ENCODE results near the gene STK32C.
"Not testable (repeated sequence)": the region's sequence is repeated elsewhere in the genome, so short reads cannot be mapped to it uniquely, and the experiment has no call there.

STK32C gene

DNA sequence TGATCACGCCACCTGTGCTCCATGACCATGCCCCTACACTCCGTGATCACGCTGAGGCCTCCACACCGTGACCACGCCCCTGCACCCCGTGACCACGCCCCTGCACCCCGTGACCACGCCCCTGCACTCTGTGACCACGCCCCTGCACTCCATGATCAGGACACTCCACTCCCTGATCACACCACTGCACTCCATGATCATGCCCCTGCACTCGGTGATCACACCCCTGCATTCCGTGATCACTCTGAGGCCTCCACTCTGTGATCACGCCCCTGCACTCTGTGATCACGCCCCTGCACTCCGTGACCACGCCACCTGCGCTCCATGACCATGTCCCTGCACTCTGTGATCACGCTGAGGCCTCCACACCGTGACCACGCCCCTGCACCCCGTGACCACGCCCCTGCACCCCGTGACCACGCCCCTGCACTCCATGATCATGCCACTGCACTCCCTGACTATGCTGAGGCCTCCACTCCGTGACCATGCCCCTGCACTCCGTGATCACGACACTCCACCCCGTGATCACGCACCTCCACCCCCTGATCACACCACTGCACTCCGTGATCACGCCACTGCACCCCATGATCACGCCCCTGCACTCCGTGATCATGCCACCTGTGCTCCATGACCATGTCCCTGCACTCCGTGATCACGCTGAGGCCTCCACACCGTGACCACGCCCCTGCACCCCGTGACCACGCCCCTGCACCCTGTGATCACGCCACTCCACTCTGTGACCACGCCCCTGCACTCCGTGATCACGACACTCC lies 27.7 kb downstream of the STK32C start:
- DNase-seq = no peak

DNA sequence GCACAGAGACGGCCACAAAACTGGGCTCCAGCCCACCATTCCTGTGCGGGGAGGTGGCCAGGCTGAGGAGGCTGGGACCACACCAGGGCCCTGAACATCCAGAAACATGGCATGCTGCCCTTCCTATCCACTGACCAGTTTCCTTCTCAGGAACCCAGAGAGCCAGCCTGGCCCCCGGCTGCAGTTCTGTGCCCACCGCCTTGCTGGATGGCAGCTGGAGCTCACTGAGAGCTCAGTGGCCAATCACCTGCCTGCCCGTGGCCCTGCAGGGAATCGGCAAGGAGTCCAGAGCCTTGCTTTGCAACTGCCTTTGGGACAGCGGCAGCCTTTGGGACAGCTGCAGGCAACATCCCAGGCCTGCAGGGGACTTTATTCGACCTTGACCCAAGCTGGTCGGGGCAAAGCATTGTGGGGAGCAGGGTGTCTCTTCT lies 30.4 kb downstream of the STK32C start:
- no peak for DNase-seq

DNA sequence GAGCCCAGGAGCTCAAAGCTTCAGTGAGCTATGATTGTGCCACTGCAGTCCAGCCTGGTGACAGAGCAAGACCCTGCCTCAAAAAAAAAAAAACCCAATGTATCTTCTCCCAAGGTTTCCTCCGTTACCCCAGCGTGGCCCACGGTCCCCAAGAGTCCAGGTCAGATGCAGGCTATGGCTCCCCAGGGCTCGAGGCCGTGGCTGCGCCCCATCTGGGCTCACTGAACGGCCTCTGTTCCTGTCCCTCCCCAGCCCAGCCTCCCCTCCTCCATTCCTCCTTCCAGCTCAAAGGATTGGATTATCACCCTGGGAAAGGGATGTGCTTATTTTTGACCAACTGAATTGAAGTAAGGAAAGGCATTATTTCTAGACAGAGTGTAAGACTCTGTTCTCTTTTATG lies 31.0 kb downstream of the STK32C start:
- no peak for DNase-seq

DNA sequence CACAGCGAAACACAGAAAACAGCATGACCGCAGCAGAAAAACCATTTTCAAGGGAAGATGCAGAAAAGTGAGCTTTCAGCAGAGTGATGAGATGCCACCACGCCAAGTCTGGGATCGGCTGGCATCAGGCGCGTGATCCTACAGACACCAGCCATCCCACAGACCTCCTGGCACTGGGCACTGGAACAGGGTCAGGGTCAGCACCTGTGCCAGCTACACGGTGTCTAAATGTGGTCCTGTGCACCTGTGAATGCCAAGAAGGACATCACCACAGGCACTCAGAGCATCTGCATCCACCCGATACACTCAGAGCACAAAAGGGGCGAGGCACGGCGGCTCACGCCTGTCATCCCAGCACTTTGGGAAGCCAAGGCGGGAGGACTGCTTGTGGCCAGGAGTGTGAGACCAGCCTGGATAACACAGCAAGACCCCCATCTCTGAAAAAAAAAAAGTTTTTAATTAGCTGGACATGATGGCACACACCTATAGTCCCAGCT lies 31.5 kb downstream of the STK32C start:
- no peak for DNase-seq

- DNase-seq = no peak
These were observed 32.1 kb downstream of the STK32C start for GRCh38 chr10:132275426-132276178.

DNA sequence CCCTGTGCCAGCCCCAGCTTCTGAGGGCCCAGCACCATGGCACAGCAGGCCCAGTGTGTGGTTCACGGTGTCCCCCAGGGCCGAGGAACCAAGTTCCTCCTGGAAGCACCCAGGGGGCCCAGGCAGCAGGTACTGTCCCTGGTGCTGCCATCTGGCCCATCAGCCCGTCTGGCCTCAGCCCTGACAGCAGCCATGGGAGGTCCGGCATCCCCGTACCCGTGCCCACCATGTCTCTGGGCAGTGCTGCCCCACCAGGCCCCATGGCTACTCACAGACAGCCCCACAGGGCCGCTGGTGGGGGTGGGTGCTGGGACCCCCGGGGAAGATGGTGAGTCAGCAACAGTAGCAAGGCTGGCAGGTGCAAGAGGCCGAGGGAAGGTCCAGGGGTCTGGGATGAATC lies 32.8 kb downstream of the STK32C start:
- DNase-seq = no peak

- DNase-seq = no peak
These were observed 33.2 kb downstream of the STK32C start for GRCh38 chr10:132274581-132274980.

DNA sequence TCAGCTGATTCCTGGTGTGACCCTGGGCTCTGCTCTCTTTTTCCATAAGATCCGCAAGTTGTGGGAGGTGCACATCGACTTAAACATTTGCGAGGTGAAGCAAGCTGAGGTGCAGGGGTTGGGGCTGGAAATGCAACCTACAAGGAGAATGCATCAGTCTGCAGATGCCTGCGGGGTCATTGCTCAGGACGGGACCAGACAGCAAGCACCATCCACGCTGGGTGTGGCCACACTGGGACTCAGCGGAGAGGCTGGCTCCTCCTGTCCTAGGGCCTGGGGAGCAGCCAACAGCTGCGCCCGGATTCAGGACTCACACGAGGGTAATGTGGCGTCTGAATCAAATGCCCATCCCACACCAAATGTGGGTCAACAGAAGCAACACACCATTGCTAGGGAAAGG lies 33.8 kb downstream of the STK32C start:
- no peak for DNase-seq

- no peak for DNase-seq
These were observed 34.3 kb downstream of the STK32C start for GRCh38 chr10:132273304-132273944.

DNA sequence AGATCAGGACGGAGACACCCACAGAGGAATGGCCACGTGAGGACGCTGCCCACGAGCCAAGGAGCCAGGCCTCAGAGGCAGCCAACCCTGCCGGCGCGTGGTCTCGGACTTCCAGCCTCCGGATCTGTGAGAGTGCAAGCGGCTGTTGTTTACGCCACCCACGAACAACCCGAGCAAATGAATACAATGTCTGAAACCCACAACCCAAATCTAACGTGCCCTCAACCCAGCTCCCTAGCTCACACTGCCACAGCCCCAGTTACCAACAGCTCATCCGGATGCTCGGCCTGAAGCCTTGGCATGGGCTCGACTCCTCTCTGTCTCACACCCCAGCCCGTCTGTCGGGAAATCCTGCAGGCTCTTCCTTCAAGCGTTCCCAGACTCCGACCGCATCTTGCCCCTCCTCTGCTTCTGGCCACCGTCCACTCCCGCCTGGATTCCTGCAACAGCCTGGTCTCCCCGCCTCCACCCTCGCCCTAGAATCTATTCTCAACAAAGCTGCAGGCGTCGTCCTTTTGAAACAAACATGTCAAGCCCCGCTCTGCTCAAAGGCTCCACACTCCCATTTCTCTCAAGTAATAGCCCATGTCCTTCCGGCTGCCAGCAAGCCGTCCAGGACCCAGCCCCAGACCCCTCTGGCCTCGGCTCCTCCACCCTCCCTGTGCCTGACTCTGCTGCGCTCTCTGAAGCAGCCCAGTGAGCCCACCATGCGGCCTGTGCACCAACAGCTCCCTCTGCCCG lies 35.3 kb downstream of the STK32C start:
- DNase-seq = no peak

GRCh38 chr10:132271458-132272230 lies 36.1 kb downstream of the STK32C start:
- no peak for DNase-seq

- DNase-seq = no peak
These were observed 36.9 kb downstream of the STK32C start for GRCh38 chr10:132270721-132271457.

DNA sequence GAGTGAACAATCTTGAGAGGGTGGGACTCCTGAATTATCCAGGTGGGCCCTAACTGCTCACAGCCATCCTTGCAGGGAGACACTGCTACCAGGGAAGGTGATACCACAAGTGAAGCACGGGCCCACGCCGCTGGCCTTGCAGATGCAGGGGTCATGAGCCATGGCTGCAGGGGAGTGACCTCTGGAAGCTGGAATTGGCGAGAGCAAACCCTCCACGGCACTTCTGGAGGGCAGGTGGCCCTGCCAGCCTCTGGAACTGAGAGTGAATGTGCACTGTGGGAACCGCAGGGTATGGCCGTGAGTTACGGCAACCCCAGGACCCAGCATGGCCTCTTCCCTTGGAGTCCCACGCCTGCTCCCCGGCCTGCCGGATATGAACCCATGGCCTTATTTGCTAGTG lies 37.5 kb downstream of the STK32C start:
- no peak for DNase-seq

GRCh38 chr10:132269266-132270230 lies 38.2 kb downstream of the STK32C start:
- no peak for DNase-seq

- not testable (repeated sequence) for DNase-seq
These were observed 39.8 kb downstream of the STK32C start for GRCh38 chr10:132267916-132268315.

- DNase-seq = no peak
These were observed 41.1 kb downstream of the STK32C start for GRCh38 chr10:132266594-132267161.

GRCh38 chr10:132265890-132266496 lies 41.8 kb downstream of the STK32C start:
- no peak for DNase-seq

DNA sequence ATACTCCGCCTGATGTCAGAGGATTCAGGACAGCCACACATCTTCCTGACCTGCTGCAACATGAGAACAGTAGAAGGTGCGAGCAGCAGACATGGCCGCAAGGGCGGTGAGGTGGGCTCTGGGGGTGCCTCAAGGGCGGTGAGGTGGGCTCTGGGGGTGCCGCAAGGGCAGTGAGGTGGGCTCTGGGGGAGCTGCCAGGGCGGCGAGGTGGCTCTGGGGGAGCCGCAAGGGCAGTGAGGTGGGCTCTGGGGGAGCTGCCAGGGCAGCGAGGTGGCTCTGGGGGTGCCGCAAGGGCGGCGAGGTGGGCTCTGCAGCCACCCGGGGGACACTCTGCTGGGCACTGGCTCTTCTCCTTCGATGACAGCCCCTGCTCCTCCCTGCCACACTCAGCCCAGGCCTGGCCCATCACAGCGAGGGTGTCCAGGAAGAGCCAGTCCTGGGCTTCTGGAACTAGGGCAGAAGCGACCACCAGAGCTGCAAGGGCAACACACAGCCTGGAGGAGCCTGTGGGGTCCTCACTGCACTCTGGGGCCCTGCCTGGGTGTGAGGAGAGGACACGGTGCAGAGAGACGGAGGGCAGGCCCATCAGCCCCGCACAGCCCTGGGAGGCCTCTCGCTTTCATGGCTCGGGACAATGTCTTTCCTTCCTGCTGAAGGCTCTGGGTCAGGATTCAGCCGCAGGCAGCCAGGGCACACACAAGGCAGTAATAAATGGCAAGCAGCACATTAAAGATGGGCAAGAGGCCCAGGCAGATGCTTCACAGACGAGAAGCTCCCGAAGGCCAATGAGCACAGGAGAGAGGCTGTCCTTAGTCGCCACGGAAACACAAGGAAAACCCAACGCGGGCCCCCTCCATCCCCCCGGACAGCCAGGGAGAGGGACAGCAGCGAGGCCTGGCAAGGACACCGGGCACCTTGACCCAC lies 42.5 kb downstream of the STK32C start:
- no peak for DNase-seq
